HCT116 (cell line): ENCODE measurements around the gene SPACA1. TPM values are rescaled to one million over a fixed set of nuclear protein-coding genes. Genes with fewer than 3 reads are reported as not detected.

Source experiments
- ATAC-seq: fragments of 200-7000 bp; cut with Tn5 transposase; 2 replicates; pipeline ENCODE4 v1.9.1; 2020; ENCODE audit warnings: mild to moderate bottlenecking, moderate library complexity
- BruUV-seq: library from RNA; stranded (reverse); fragments of 400-500 nt; replicated peaks from 2 replicates; lab custom pipeline; 2021; lab: Mats Ljungman, UMichigan
- CTCF ChIA-PET: fragments of 300-600 bp; sonication (Branson Sonifier 250); formaldehyde crosslinking; loops from one replicate; lab custom pipeline; 2021; ENCODE audit warnings: antibody characterized with exemption; lab: Charles Lee
- POLR2A ChIA-PET: fragments of 300-600, 350-600 bp; sonication (Branson Sonifier 250); formaldehyde crosslinking; loops from one replicate; lab custom pipeline; 2021; ENCODE audit warnings: antibody characterized with exemption; lab: Charles Lee
- RAD21 ChIA-PET, 2 experiments: fragments of 300-600 bp; sonication (Branson Sonifier 250); formaldehyde crosslinking; loops; one replicate each; lab custom pipeline; 2023; ENCODE audit warnings: low total read pairs in 2 of 2; ENCODE audit not compliant: uncharacterized antibody in 2 of 2, unreplicated experiment in 2 of 2, low non-redundant PET in 1 of 2; lab: Charles Lee
- DNase-seq: peaks from one replicate; pipeline ENCODE4 v3.0.0-alpha.2; 2010; ENCODE audit warnings: low read depth, low spot score
- H2AFZ ChIP-seq: fragments of 200-600 bp; shearing (Covaris generic), sonication (generic); 2 replicates; pipeline ENCODE4 v1.6.1; 2017; ENCODE audit warnings: low read depth, mixed run types, mixed read lengths, antibody characterized with exemption, low read length; ENCODE audit not compliant: poor library complexity, severe bottlenecking
- H3K27ac ChIP-seq: 2 replicates; pipeline ENCODE4 v1.5.1; 2012; ENCODE audit warnings: low read depth, low read length
- H3K27me3 ChIP-seq: fragments of 200-600 bp; sonication (generic); 2 replicates; pipeline ENCODE4 v1.6.1; 2016; ENCODE audit warnings: mixed run types, low read length, mixed read lengths; ENCODE audit not compliant: insufficient read depth
- H3K36me3 ChIP-seq, 2 experiments: fragments of 200-500 bp in 1 of 2; fragments of 200-600 bp in 1 of 2; sonication (Bioruptor generic) in 1 of 2; sonication (generic) in 1 of 2; 2 replicates each; pipeline versions ENCODE4 v1.5.1 to v1.6.1; 2014 to 2016; ENCODE audit warnings: low read length in 2 of 2, inconsistent platforms in 1 of 2, mixed read lengths in 1 of 2, mixed run types in 1 of 2; ENCODE audit not compliant: insufficient read depth in 2 of 2, control insufficient read depth in 1 of 2
- H3K4me1 ChIP-seq, 2 experiments: fragments of 200-600 bp in 1 of 2; sonication (generic) in 1 of 2; 2 replicates each; pipeline versions ENCODE4 v1.5.1 to v1.6.1; 2012 to 2017; ENCODE audit warnings: low read length in 2 of 2, inconsistent platforms in 1 of 2, mild to moderate bottlenecking in 1 of 2, mixed read lengths in 1 of 2, mixed run types in 1 of 2, moderate library complexity in 1 of 2; ENCODE audit not compliant: insufficient read depth in 2 of 2, control insufficient read depth in 1 of 2
- H3K4me2 ChIP-seq: fragments of 200-600 bp; sonication (generic); 2 replicates; pipeline ENCODE4 v1.6.1; 2017; ENCODE audit warnings: mixed run types, low read length, mixed read lengths
- H3K4me3 ChIP-seq, 2 experiments: fragments of 200-600 bp in 1 of 2; sonication (generic) in 1 of 2; replicated peaks in 1 of 2; 2 replicates each; pipeline ENCODE4 v1.5.1; 2011 to 2016; ENCODE audit warnings: low read length in 2 of 2, control low read depth in 1 of 2, low read depth in 1 of 2, mild to moderate bottlenecking in 1 of 2, mixed read lengths in 1 of 2, mixed run types in 1 of 2
- H3K79me2 ChIP-seq: fragments of 200-600 bp; sonication (generic); 2 replicates; pipeline ENCODE4 v1.6.1; 2017; ENCODE audit warnings: mild to moderate bottlenecking, mixed run types, low read length, moderate library complexity, mixed read lengths; ENCODE audit not compliant: insufficient read depth
- H3K9ac ChIP-seq: fragments of 200-600 bp; sonication (generic); 2 replicates; pipeline ENCODE4 v1.6.1; 2016; ENCODE audit warnings: low read length, mixed read lengths
- H3K9me2 ChIP-seq: fragments of 200-600 bp; sonication (generic), shearing (Covaris generic); 2 replicates; pipeline ENCODE4 v1.6.1; 2017; ENCODE audit warnings: mixed run types, mild to moderate bottlenecking, moderate library complexity; ENCODE audit not compliant: insufficient read depth
- H3K9me3 ChIP-seq, 2 experiments: fragments of 200-500 bp in 1 of 2; fragments of 200-600 bp in 1 of 2; sonication (Bioruptor generic) in 1 of 2; sonication (generic) in 1 of 2; 2 replicates each; pipeline ENCODE4 v1.6.1; 2014 to 2017; ENCODE audit warnings: low read length in 2 of 2, mixed read lengths in 2 of 2, inconsistent platforms in 1 of 2, low read depth in 1 of 2, mild to moderate bottlenecking in 1 of 2, mixed run types in 1 of 2, moderate library complexity in 1 of 2; ENCODE audit not compliant: control insufficient read depth in 1 of 2, insufficient read depth in 1 of 2
- H4K20me1 ChIP-seq: fragments of 200-600 bp; sonication (generic), shearing (Covaris generic); 2 replicates; pipeline ENCODE4 v1.6.1; 2017; ENCODE audit warnings: mixed run types, mild to moderate bottlenecking, moderate library complexity; ENCODE audit not compliant: insufficient read depth
- CBX3 ChIP-seq: IDR thresholded peaks from 2 replicates; pipeline ENCODE4 v1.6.1; 2012; ENCODE audit warnings: low read depth
- ELF1 ChIP-seq: IDR thresholded peaks from 2 replicates; pipeline ENCODE4 v1.6.1; 2012; ENCODE audit warnings: low read depth, borderline replicate concordance
- EZH2phosphoT487 ChIP-seq: fragments of 200-600 bp; IDR thresholded peaks from 2 replicates; pipeline ENCODE4 v1.6.1; 2018; ENCODE audit warnings: antibody characterized with exemption, borderline replicate concordance
- FOSL1 ChIP-seq: IDR thresholded peaks from 2 replicates; pipeline ENCODE4 v1.6.1; 2012; ENCODE audit warnings: low read depth
- JUND ChIP-seq: IDR thresholded peaks from 2 replicates; pipeline ENCODE4 v1.6.1; 2012
- POLR2A ChIP-seq: IDR thresholded peaks from 2 replicates; pipeline ENCODE4 v1.7.0; 2011; ENCODE audit warnings: borderline replicate concordance; ENCODE audit not compliant: insufficient read depth, insufficient read length; ENCODE audit errors: extremely low read depth
- SRF ChIP-seq: IDR thresholded peaks from 2 replicates; pipeline ENCODE4 v1.6.1; 2012; ENCODE audit warnings: low read depth
- YY1 ChIP-seq: IDR thresholded peaks from 2 replicates; pipeline ENCODE4 v1.6.1; 2011; ENCODE audit warnings: low read length, low read depth, moderate library complexity, mild to moderate bottlenecking; ENCODE audit not compliant: insufficient replicate concordance; ENCODE audit errors: extremely low read depth
- ZFX ChIP-seq: fragments of 450-650 bp; IDR thresholded peaks from 2 replicates; pipeline ENCODE4 v1.6.1; 2017
- ZNF274 ChIP-seq: fragments of 200-500 bp; sonication (Bioruptor generic); IDR thresholded peaks from 2 replicates; pipeline ENCODE4 v1.6.1; 2014; ENCODE audit warnings: mild to moderate bottlenecking, low read depth, low read length, inconsistent platforms
- intact Hi-C: fragments of 100-400 bp; cut with micrococcal nuclease; formaldehyde crosslinking; loops from 2 replicates; pipeline ENCODE4 v1.10.0; 2022
- total RNA-seq: library from RNA; stranded (reverse); gene quantifications from one replicate; pipeline ENCODE4 v1.2.1, GENCODE V29; 2021; ENCODE audit not compliant: unreplicated experiment
- TF ChIP-seq, protein P1 (sequence below): IDR thresholded peaks from 2 replicates; pipeline ENCODE4 v1.6.1; 2012
- TF ChIP-seq, protein P2 (sequence below), 3 experiments: fragments of 200-600 bp in 1 of 3; sonication (generic) in 1 of 3; IDR thresholded peaks in 2 of 3; conservative IDR thresholded peaks in 1 of 3; 2 replicates each; pipeline ENCODE4 v1.5.1; 2012 to 2017; ENCODE audit warnings: low read depth in 2 of 3, low read length in 2 of 3, antibody characterized with exemption in 1 of 3, borderline replicate concordance in 1 of 3, control low read depth in 1 of 3, mild to moderate bottlenecking in 1 of 3, mixed read lengths in 1 of 3, mixed run types in 1 of 3, moderate library complexity in 1 of 3; ENCODE audit not compliant: insufficient read depth in 1 of 3
- TF ChIP-seq, protein P3 (sequence below): IDR thresholded peaks from 2 replicates; pipeline ENCODE4 v1.6.1; 2012; ENCODE audit warnings: low read depth
- TF ChIP-seq, protein P4 (sequence below): IDR thresholded peaks from 2 replicates; pipeline ENCODE4 v1.6.1; 2011; ENCODE audit warnings: mild to moderate bottlenecking, low read length, moderate library complexity; ENCODE audit not compliant: insufficient replicate concordance; ENCODE audit errors: extremely low read depth

The SPACA1 gene
- total RNA-seq, 1 experiment from 2014 or later, result not detected

DNA sequence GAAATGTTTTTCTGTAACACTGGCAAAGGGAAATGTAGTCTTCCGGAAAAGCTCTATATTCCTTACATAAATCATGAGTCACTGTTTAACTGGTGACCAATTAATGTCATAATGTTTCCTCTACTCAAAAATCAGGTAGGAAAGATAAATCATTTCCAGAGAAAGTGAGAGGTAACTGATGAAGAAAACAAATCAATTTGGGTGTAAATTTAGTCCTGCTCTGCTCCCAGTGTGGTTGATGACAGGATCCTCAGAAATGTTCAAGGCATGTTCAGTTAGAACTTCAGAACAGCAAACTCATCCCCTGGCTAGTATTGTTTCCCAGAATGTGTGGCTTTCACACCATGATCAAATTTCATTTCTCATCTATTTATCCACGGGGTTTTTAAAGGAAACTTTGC lies 38.8 kb upstream of the SPACA1 start:
- CTCF ChIA-PET, result no interaction called here
- H3K4me3 ChIP-seq, result no peak overlapping the region
- POLR2A ChIA-PET, result no interaction called here
- no peak overlapping the region for H3K4me2 ChIP-seq
- no peaks in the 10 kb centered on the region for H3K4me1 ChIP-seq
- no peak for TF ChIP-seq CBX3
- TF ChIP-seq POLR2A, result no peak
- no peak for TF ChIP-seq ELF1
- TF ChIP-seq ZNF274, result no peak
- TF ChIP-seq JUND, result no peak
- TF ChIP-seq, protein P1, sequence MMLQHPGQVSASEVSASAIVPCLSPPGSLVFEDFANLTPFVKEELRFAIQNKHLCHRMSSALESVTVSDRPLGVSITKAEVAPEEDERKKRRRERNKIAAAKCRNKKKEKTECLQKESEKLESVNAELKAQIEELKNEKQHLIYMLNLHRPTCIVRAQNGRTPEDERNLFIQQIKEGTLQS, result no peak
- TF ChIP-seq, protein P2, sequence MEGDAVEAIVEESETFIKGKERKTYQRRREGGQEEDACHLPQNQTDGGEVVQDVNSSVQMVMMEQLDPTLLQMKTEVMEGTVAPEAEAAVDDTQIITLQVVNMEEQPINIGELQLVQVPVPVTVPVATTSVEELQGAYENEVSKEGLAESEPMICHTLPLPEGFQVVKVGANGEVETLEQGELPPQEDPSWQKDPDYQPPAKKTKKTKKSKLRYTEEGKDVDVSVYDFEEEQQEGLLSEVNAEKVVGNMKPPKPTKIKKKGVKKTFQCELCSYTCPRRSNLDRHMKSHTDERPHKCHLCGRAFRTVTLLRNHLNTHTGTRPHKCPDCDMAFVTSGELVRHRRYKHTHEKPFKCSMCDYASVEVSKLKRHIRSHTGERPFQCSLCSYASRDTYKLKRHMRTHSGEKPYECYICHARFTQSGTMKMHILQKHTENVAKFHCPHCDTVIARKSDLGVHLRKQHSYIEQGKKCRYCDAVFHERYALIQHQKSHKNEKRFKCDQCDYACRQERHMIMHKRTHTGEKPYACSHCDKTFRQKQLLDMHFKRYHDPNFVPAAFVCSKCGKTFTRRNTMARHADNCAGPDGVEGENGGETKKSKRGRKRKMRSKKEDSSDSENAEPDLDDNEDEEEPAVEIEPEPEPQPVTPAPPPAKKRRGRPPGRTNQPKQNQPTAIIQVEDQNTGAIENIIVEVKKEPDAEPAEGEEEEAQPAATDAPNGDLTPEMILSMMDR (IDR thresholded peaks at IDR 0.05 in 2 of 3, conservative IDR thresholded peaks at IDR 0.05 in 1 of 3; ENCODE audit: borderline replicate concordance in 1 of 3, insufficient read depth in 1 of 3, low read depth in 2 of 3, low read length in 2 of 3), result no peak
- TF ChIP-seq, protein P3, sequence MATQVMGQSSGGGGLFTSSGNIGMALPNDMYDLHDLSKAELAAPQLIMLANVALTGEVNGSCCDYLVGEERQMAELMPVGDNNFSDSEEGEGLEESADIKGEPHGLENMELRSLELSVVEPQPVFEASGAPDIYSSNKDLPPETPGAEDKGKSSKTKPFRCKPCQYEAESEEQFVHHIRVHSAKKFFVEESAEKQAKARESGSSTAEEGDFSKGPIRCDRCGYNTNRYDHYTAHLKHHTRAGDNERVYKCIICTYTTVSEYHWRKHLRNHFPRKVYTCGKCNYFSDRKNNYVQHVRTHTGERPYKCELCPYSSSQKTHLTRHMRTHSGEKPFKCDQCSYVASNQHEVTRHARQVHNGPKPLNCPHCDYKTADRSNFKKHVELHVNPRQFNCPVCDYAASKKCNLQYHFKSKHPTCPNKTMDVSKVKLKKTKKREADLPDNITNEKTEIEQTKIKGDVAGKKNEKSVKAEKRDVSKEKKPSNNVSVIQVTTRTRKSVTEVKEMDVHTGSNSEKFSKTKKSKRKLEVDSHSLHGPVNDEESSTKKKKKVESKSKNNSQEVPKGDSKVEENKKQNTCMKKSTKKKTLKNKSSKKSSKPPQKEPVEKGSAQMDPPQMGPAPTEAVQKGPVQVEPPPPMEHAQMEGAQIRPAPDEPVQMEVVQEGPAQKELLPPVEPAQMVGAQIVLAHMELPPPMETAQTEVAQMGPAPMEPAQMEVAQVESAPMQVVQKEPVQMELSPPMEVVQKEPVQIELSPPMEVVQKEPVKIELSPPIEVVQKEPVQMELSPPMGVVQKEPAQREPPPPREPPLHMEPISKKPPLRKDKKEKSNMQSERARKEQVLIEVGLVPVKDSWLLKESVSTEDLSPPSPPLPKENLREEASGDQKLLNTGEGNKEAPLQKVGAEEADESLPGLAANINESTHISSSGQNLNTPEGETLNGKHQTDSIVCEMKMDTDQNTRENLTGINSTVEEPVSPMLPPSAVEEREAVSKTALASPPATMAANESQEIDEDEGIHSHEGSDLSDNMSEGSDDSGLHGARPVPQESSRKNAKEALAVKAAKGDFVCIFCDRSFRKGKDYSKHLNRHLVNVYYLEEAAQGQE, result no peak
- TF ChIP-seq YY1, result no peak
- no peak for TF ChIP-seq SRF
- TF ChIP-seq FOSL1, result no peak
- no peak for TF ChIP-seq EZH2phosphoT487
- no peak for TF ChIP-seq ZFX
- TF ChIP-seq, protein P4, sequence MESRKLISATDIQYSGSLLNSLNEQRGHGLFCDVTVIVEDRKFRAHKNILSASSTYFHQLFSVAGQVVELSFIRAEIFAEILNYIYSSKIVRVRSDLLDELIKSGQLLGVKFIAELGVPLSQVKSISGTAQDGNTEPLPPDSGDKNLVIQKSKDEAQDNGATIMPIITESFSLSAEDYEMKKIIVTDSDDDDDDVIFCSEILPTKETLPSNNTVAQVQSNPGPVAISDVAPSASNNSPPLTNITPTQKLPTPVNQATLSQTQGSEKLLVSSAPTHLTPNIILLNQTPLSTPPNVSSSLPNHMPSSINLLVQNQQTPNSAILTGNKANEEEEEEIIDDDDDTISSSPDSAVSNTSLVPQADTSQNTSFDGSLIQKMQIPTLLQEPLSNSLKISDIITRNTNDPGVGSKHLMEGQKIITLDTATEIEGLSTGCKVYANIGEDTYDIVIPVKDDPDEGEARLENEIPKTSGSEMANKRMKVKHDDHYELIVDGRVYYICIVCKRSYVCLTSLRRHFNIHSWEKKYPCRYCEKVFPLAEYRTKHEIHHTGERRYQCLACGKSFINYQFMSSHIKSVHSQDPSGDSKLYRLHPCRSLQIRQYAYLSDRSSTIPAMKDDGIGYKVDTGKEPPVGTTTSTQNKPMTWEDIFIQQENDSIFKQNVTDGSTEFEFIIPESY, result no peak
- no peak for ATAC-seq
- H3K27ac ChIP-seq, result no peak overlapping the region
- no peaks in the 10 kb centered on the region for H3K79me2 ChIP-seq
- intact Hi-C loops, result no loop called here
- RAD21 ChIA-PET, result no interaction called here
- H3K9ac ChIP-seq, result no peak overlapping the region
- H3K27me3 ChIP-seq, result peaks cover 28% of the 10 kb centered on the region
- H3K9me2 ChIP-seq, result no peaks in the 10 kb centered on the region
- H3K36me3 ChIP-seq, result no peaks in the 10 kb centered on the region
- BruUV-seq, result no TSS peak
- DNase-seq, result no peak
- H4K20me1 ChIP-seq, result no peaks in the 10 kb centered on the region; the same call in 1 of the 2 replicates
- H2AFZ ChIP-seq, result no peak overlapping the region
- H3K9me3 ChIP-seq, result no peaks in the 10 kb centered on the region
